PC-3 (cell line): Measurements from ENCODE around the gene FBXL16. TPM values are rescaled to one million over a fixed set of nuclear protein-coding genes. Genes with fewer than 3 reads are reported as not detected.
"Not testable (repeated sequence)": the region's sequence is repeated elsewhere in the genome, so short reads cannot be mapped to it uniquely, and the experiment has no call there.

Experiments used
- ATAC-seq: fragments of 200-7000 bp; cut with Tn5 transposase; 2 replicates; pipeline ENCODE4 v1.9.1; 2020; ENCODE audit warnings: mild to moderate bottlenecking, moderate library complexity
- BruUV-seq: library from RNA; stranded (reverse); fragments of 400-500 nt; replicated peaks from 2 replicates; lab custom pipeline; 2021; lab: Mats Ljungman, UMichigan
- CTCF ChIA-PET: fragments of 300-600 bp; sonication (Branson Sonifier 250); formaldehyde crosslinking; loops from one replicate; lab custom pipeline; 2022; ENCODE audit warnings: antibody characterized with exemption; lab: Charles Lee
- POLR2A ChIA-PET: fragments of 300-600 bp; sonication (Branson Sonifier 250); formaldehyde crosslinking; loops from one replicate; lab custom pipeline; 2022; ENCODE audit warnings: antibody characterized with exemption; ENCODE audit not compliant: unreplicated experiment; lab: Charles Lee
- DNase-seq: peaks from one replicate; pipeline ENCODE4 v3.0.0-alpha.2; 2015
- H2AFZ ChIP-seq: fragments of 300-600 bp; sonication (generic); 2 replicates; pipeline ENCODE4 v1.6.0; 2016; ENCODE audit warnings: antibody characterized with exemption, low read length
- H3F3A ChIP-seq: fragments of 300-600 bp; sonication (generic); one replicate; pipeline ENCODE4 v1.6.0; 2017; ENCODE audit warnings: antibody characterized with exemption, low read length, control low read depth, mild to moderate bottlenecking; ENCODE audit not compliant: unreplicated experiment
- H3K27ac ChIP-seq: fragments of 300-600 bp; sonication (generic); 2 replicates; pipeline ENCODE4 v1.5.1; 2016; ENCODE audit warnings: mild to moderate bottlenecking, low read length
- H3K27me3 ChIP-seq: fragments of 300-600 bp; sonication (generic); 2 replicates; pipeline ENCODE4 v1.6.1; 2016; ENCODE audit warnings: low read length, mixed read lengths
- H3K36me3 ChIP-seq: fragments of 300-600 bp; sonication (generic); 2 replicates; pipeline ENCODE4 v1.6.1; 2016; ENCODE audit warnings: low read depth, mixed run types, low read length, mixed read lengths
- H3K4me1 ChIP-seq: fragments of 300-600 bp; sonication (generic); 2 replicates; pipeline ENCODE4 v1.5.1; 2016; ENCODE audit warnings: low read length; ENCODE audit not compliant: insufficient read depth
- H3K4me2 ChIP-seq: fragments of 300-600 bp; sonication (generic); 2 replicates; pipeline ENCODE4 v1.6.0; 2016; ENCODE audit warnings: low read length
- H3K4me3 ChIP-seq: fragments of 300-600 bp; sonication (generic); 2 replicates; pipeline ENCODE4 v1.5.1; 2016; ENCODE audit warnings: mild to moderate bottlenecking, low read length, mixed read lengths
- H3K79me2 ChIP-seq: fragments of 300-600 bp; sonication (generic); 2 replicates; pipeline ENCODE4 v1.6.1; 2017; ENCODE audit warnings: low read length, mixed read lengths
- H3K9ac ChIP-seq: fragments of 300-600 bp; sonication (generic); 2 replicates; pipeline ENCODE4 v1.6.0; 2016; ENCODE audit warnings: mild to moderate bottlenecking, low read length
- H3K9me2 ChIP-seq: fragments of 300-600 bp; sonication (generic); replicated peaks from 2 replicates; pipeline ENCODE4 v1.6.1; 2016; ENCODE audit warnings: mixed run types, low read length, mixed read lengths
- H3K9me3 ChIP-seq: fragments of 300-600 bp; sonication (generic); 2 replicates; pipeline ENCODE4 v1.6.1; 2016; ENCODE audit warnings: low read length, mixed read lengths
- H4K20me1 ChIP-seq: fragments of 300-600 bp; sonication (generic); 2 replicates; pipeline ENCODE4 v1.6.1; 2016; ENCODE audit warnings: low read length, mixed read lengths
- CTCF ChIP-seq: fragments of 300-600 bp; sonication (generic); conservative IDR thresholded peaks from 2 replicates; pipeline ENCODE4 v1.5.1; 2017; ENCODE audit warnings: antibody characterized with exemption, low read depth, mild to moderate bottlenecking, low read length
- EZH2 ChIP-seq: fragments of 300-600 bp; sonication (generic); IDR thresholded peaks from one replicate; pipeline ENCODE4 v1.6.1; 2017; ENCODE audit warnings: antibody characterized with exemption, mild to moderate bottlenecking, low read length; ENCODE audit not compliant: unreplicated experiment
- EZH2phosphoT487 ChIP-seq: fragments of 300-600 bp; sonication (generic); IDR thresholded peaks from 2 replicates; pipeline ENCODE4 v1.6.1; 2018; ENCODE audit warnings: mild to moderate bottlenecking, antibody characterized with exemption, low read length, borderline replicate concordance
- intact Hi-C: fragments of 100-400 bp; cut with micrococcal nuclease; formaldehyde crosslinking; loops from 2 replicates; pipeline ENCODE4 v1.9.0; 2023
- total RNA-seq: library from RNA; depleted of rRNA; stranded (reverse); fragments of >200 nt; gene quantifications from 2 replicates; pipeline ENCODE4 v1.2.3, GENCODE V29; 2014

The FBXL16 gene
- total RNA-seq, 1 experiment from 2014 or later = 7.5 TPM

DNA sequence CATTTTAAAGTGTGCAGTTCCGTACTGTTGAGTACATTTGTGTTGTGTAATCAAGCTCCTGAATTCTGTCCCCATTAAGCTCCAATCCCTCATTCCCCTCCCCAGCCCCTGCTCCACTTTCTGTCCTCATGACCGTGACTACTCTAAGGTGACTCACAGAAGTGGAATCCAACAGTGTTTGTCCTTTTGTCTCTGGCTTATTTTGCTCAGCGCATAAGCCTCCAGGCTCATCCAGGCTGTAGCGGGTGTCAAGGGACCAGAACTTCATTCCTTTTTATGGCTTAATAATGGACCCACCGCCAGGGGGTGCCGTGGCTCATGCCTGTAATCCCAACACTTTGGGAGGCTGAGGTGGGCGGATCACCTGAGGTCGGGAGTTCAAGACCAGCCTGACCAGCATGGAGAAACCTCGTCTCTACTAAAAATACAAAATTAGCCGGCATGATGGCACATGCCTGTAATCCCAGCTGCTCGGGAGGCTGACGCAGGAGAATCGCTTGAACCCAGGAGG lies 7.2 kb upstream of the FBXL16 start:
- H3K4me2 ChIP-seq, H3K9me3 ChIP-seq: not testable (repeated sequence)
- peak; percentile 50 for ATAC-seq

GRCh38 chr16:711548-712320 lies 6.1 kb upstream of the FBXL16 start:
- H3K9me2 ChIP-seq = no peaks in the 10 kb centered on the region
- H3K9ac ChIP-seq = no peak overlapping the region
- DNase-seq (peak; percentile 70), ATAC-seq (peak; percentile 36)
- H3K27me3 ChIP-seq = peaks cover 19% of the 10 kb centered on the region
- no peak overlapping the region for H2AFZ ChIP-seq
- H3K27ac ChIP-seq = no peak overlapping the region
- H3K36me3 ChIP-seq = no peaks in the 10 kb centered on the region
- intact Hi-C loops = loop anchor here (1.0 to 10.0 kb wide), 2 partner anchors 9 to 73 kb away; partner anchors contain the start of genes CHTF18 and RPUSD1
- H3K4me1 ChIP-seq = peaks cover 22% of the 10 kb centered on the region
- H3K4me2 ChIP-seq = no peak overlapping the region
- no peaks in the 10 kb centered on the region for H3K9me3 ChIP-seq
- no TSS peak for BruUV-seq
- H3K4me3 ChIP-seq = no peak overlapping the region
- H4K20me1 ChIP-seq = peaks cover 4% of the 10 kb centered on the region; the same call in 1 of the 2 replicates
- ChIA-PET POLR2A (interaction anchor here (1.2 to 1.3 kb wide), 2 partner anchors 9 to 17 kb away, joined by 5 to 6 read pairs; partner anchors contain the start of gene ANTKMT), CTCF (interaction anchor here (1.0 to 1.3 kb wide), 5 partner anchors 14 to 84 kb away, joined by 3 to 6 read pairs (median 5); partner anchors contain the start of genes CCDC78, CHTF18, CIAO3 and RPUSD1)
- peaks cover 15% of the 10 kb centered on the region for H3K79me2 ChIP-seq
- no peak for TF ChIP-seq EZH2
- TF ChIP-seq CTCF = peak; percentile 71
- no peak for TF ChIP-seq EZH2phosphoT487
- H3F3A ChIP-seq = no peaks in the 10 kb centered on the region

More for the DNA sequence above, 7.2 kb upstream of the FBXL16 start:
- H3K4me3 ChIP-seq, H3K36me3 ChIP-seq, BruUV-seq, H4K20me1 ChIP-seq, H2AFZ ChIP-seq, H3F3A ChIP-seq, H3K9ac ChIP-seq, H3K9me2 ChIP-seq: not testable (repeated sequence)
- H3K79me2 ChIP-seq = peaks cover 19% of the 10 kb centered on the region
- H3K4me1 ChIP-seq = peaks cover 22% of the 10 kb centered on the region
- POLR2A ChIA-PET = interaction anchor here (1.2 to 1.3 kb wide), 2 partner anchors 8 to 15 kb away, joined by 5 to 6 read pairs; partner anchors contain the start of gene ANTKMT
- peak; percentile 96 for DNase-seq
- CTCF ChIA-PET = interaction anchor here (1.0 to 1.3 kb wide), 5 partner anchors 13 to 83 kb away, joined by 3 to 6 read pairs (median 5); partner anchors contain the start of genes CCDC78, CHTF18, CIAO3 and RPUSD1
- peak; percentile 56 for TF ChIP-seq CTCF
- peak overlapping the region; percentile 61 for H3K27ac ChIP-seq
- intact Hi-C loops = loop anchor here (1.0 to 10.0 kb wide), 2 partner anchors 8 to 72 kb away; partner anchors contain the start of genes CHTF18 and RPUSD1
- peaks cover 12% of the 10 kb centered on the region for H3K27me3 ChIP-seq
